ENCODE measurements around the gene HIRIP3.

Gene HIRIP3

GRCh38 chr16:29975134-29975538 is 20.3 kb downstream of the HIRIP3 start:
- H4K20me1 ChIP-seq (ENCODE audit: control insufficient read depth, insufficient read depth, low read depth, low read length), result peaks cover 10% of the 10 kb centered on the region
- TF ChIP-seq, protein P1, sequence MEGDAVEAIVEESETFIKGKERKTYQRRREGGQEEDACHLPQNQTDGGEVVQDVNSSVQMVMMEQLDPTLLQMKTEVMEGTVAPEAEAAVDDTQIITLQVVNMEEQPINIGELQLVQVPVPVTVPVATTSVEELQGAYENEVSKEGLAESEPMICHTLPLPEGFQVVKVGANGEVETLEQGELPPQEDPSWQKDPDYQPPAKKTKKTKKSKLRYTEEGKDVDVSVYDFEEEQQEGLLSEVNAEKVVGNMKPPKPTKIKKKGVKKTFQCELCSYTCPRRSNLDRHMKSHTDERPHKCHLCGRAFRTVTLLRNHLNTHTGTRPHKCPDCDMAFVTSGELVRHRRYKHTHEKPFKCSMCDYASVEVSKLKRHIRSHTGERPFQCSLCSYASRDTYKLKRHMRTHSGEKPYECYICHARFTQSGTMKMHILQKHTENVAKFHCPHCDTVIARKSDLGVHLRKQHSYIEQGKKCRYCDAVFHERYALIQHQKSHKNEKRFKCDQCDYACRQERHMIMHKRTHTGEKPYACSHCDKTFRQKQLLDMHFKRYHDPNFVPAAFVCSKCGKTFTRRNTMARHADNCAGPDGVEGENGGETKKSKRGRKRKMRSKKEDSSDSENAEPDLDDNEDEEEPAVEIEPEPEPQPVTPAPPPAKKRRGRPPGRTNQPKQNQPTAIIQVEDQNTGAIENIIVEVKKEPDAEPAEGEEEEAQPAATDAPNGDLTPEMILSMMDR (IDR thresholded peaks at IDR 0.05; ENCODE audit: low read depth, low read length, poor library complexity, severe bottlenecking), result no peak
- no peak for TF ChIP-seq EZH2phosphoT487 (IDR thresholded peaks at IDR 0.05; ENCODE audit: borderline replicate concordance, low read length)
- H3K4me3 ChIP-seq (ENCODE audit: low read length), result peak overlapping the region; percentile 99
- peaks cover 45% of the 10 kb centered on the region for H3K79me2 ChIP-seq (ENCODE audit: control insufficient read depth, low read length)
- peaks cover 65% of the 10 kb centered on the region for H3K36me3 ChIP-seq (ENCODE audit: control insufficient read depth, low read length)
- H3K9me2 ChIP-seq (replicated peaks; ENCODE audit: control insufficient read depth, low read length), result no peaks in the 10 kb centered on the region
- 0 out of 2 replicates have a peak, but pooled peaks cover 6% of the 10 kb centered on the region for H3F3A ChIP-seq (ENCODE audit: control insufficient read depth, insufficient read depth)
- H3K27me3 ChIP-seq (ENCODE audit: control insufficient read depth, low read length), result no peaks in the 10 kb centered on the region
- peak overlapping the region; percentile 97 for H3K4me2 ChIP-seq (ENCODE audit: low read length)
- H3K27ac ChIP-seq (ENCODE audit: low read depth, low read length), result no peak overlapping the region
- H3K4me1 ChIP-seq (ENCODE audit: control insufficient read depth, low read length), result peaks cover 30% of the 10 kb centered on the region
- peaks cover 7% of the 10 kb centered on the region; the same call in 1 of the 2 replicates for H3K9me3 ChIP-seq (ENCODE audit: control insufficient read depth, insufficient read depth, low read length)

GRCh38 chr16:29974291-29975133 is 20.9 kb downstream of the HIRIP3 start:
- H3K4me1 ChIP-seq (ENCODE audit: control insufficient read depth, low read length), result peaks cover 30% of the 10 kb centered on the region
- no peaks in the 10 kb centered on the region for H3K27me3 ChIP-seq (ENCODE audit: control insufficient read depth, low read length)
- H3F3A ChIP-seq (ENCODE audit: control insufficient read depth, insufficient read depth), result 0 out of 2 replicates have a peak, but pooled peaks cover 6% of the 10 kb centered on the region
- peak overlapping the region; percentile 65 for H3K27ac ChIP-seq (ENCODE audit: low read depth, low read length)
- peak overlapping the region; percentile 97 for H3K4me2 ChIP-seq (ENCODE audit: low read length)
- no peak for TF ChIP-seq EZH2phosphoT487 (IDR thresholded peaks at IDR 0.05; ENCODE audit: borderline replicate concordance, low read length)
- TF ChIP-seq, protein P1 (IDR thresholded peaks at IDR 0.05; ENCODE audit: low read depth, low read length, poor library complexity, severe bottlenecking), result peak; percentile 46
- peaks cover 10% of the 10 kb centered on the region for H4K20me1 ChIP-seq (ENCODE audit: control insufficient read depth, insufficient read depth, low read depth, low read length)
- H3K79me2 ChIP-seq (ENCODE audit: control insufficient read depth, low read length), result peaks cover 45% of the 10 kb centered on the region
- H3K9me2 ChIP-seq (replicated peaks; ENCODE audit: control insufficient read depth, low read length), result no peaks in the 10 kb centered on the region
- H3K9me3 ChIP-seq (ENCODE audit: control insufficient read depth, insufficient read depth, low read length), result peaks cover 7% of the 10 kb centered on the region; the same call in 1 of the 2 replicates
- peaks cover 61% of the 10 kb centered on the region for H3K36me3 ChIP-seq (ENCODE audit: control insufficient read depth, low read length)
- H3K4me3 ChIP-seq (ENCODE audit: low read length), result peak overlapping the region; percentile 99

DNA sequence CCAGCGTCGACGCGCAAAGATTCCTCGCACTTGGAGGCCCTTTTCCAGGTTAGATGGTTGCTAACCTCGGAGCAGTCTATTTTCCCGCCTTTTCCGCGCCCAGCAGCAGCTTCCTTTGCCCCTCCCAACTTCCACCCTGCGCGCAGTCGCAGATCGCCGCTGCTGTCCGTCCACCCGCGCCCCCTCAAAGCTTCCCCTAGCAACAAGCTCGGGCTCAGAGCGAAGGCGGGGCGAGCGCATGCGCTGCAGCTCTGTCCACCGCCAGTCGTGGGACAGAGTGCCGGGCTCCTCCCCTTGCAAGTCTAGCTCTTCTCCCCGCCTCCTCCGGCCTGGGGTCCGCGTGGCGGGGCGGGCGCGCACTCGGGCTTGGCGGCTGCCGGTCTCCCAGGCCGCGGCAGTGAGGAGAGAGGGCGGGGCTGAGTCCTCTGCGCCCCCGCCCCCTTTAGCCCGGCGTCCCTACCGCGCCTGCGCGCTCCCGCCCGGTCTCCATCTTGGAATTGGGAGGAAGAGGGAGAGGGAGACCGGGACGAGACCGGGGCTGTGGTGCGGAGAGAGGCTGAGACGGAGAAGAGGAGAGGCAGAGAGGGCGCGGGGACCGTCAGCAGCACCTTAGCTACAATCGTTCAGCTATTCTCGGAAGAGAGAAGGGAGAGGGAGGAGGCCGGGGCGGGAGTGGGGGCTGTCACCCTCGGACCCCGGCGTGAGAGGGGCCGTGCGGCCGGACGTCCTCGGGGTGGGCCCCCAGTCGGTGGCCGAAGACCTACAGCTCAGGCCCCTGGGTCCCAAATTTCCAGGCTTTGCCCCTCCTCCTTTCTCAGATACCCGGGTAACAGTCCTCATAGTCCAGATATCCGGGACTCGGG is 21.8 kb downstream of the HIRIP3 start, which contains the start of gene TAOK2:
Gene TAOK2, plus strand, starts transcription at position 485 of the 863 bp plus-strand sequence. CDS start 3,905 bp downstream, outside the sequence.
- H3K4me2 ChIP-seq (ENCODE audit: low read length), result peak within 1 kb of the TSS; percentile 97
- peaks cover 55% of the 10 kb centered on the region for H3K36me3 ChIP-seq (ENCODE audit: control insufficient read depth, low read length)
- peaks cover 45% of the 10 kb centered on the region for H3K79me2 ChIP-seq (ENCODE audit: control insufficient read depth, low read length)
- peaks cover 10% of the 10 kb centered on the region for H4K20me1 ChIP-seq (ENCODE audit: control insufficient read depth, insufficient read depth, low read depth, low read length)
- no peaks in the 10 kb centered on the region for H3K27me3 ChIP-seq (ENCODE audit: control insufficient read depth, low read length)
- TF ChIP-seq, protein P1 (IDR thresholded peaks at IDR 0.05; ENCODE audit: low read depth, low read length, poor library complexity, severe bottlenecking), result no peak
- no peak for TF ChIP-seq EZH2phosphoT487 (IDR thresholded peaks at IDR 0.05; ENCODE audit: borderline replicate concordance, low read length)
- H3K4me3 ChIP-seq (ENCODE audit: low read length), result peak within 1 kb of the TSS; percentile 99
- no peaks in the 10 kb centered on the region for H3K9me2 ChIP-seq (replicated peaks; ENCODE audit: control insufficient read depth, low read length)
- peaks cover 7% of the 10 kb centered on the region; the same call in 1 of the 2 replicates for H3K9me3 ChIP-seq (ENCODE audit: control insufficient read depth, insufficient read depth, low read length)
- H3K27ac ChIP-seq (ENCODE audit: low read depth, low read length), result peak within 1 kb of the TSS; percentile 65
- H3F3A ChIP-seq (ENCODE audit: control insufficient read depth, insufficient read depth), result 0 out of 2 replicates have a peak, but pooled peaks cover 6% of the 10 kb centered on the region
- peaks cover 30% of the 10 kb centered on the region for H3K4me1 ChIP-seq (ENCODE audit: control insufficient read depth, low read length)

All from DOHH2 (cell line).